ENCODE measurements around the gene FIGN.

FIGN gene, protein sequence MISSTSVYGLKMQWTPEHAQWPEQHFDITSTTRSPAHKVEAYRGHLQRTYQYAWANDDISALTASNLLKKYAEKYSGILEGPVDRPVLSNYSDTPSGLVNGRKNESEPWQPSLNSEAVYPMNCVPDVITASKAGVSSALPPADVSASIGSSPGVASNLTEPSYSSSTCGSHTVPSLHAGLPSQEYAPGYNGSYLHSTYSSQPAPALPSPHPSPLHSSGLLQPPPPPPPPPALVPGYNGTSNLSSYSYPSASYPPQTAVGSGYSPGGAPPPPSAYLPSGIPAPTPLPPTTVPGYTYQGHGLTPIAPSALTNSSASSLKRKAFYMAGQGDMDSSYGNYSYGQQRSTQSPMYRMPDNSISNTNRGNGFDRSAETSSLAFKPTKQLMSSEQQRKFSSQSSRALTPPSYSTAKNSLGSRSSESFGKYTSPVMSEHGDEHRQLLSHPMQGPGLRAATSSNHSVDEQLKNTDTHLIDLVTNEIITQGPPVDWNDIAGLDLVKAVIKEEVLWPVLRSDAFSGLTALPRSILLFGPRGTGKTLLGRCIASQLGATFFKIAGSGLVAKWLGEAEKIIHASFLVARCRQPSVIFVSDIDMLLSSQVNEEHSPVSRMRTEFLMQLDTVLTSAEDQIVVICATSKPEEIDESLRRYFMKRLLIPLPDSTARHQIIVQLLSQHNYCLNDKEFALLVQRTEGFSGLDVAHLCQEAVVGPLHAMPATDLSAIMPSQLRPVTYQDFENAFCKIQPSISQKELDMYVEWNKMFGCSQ

DNA sequence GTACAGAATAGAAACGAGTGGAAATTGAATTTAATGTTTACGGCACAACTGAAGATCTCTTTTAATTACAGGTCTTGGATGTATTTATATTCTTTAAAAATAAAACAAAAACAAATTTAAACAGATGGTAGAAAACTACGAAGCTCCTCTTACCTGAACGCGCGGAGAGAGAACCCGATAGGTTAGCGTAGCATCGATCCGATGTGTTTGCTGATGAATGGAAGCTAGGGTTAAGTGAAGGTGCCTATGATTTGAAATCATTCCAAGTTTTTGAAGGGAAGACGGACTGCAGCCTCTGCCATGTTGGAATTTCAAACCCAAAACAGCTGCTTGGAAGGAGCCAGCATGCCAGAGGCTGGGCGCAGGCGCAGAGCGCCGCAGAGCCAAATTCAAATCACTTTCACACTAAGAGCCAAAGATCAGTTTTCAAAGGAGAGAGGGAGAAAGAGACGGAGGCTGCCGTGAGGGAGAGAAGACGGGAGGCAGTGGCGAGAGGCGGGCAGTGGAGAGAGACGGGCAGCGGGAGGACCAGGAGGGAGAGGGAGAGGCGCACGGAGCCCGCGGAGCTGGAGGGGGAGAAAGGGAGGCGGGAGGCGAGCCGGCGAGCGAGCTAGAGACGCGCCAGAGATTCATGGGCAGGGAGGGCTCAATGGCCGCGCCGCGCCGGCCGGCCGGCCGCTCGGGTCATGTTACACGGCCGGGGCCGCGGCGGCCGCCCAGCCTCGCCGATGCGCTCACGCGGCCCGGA lies at the start of gene FIGN:
TSS of gene FIGN (minus strand) at position 324 of the 748 bp plus-strand sequence. CDS start 1,081 bp downstream, outside the sequence.
- Histone ChIP-seq H3K36me3 (ENCODE audit: control insufficient read depth in 1 of 2, insufficient read depth in 2 of 2, low read length in 2 of 2) (no peaks in the 10 kb centered on the region), H3K4me3 (ENCODE audit: low read depth in 1 of 2, low read length in 2 of 2) (peak within 1 kb of the TSS; percentile 69 to 77), H3K27me3 (ENCODE audit: control insufficient read depth in 1 of 2, insufficient read depth in 2 of 2, low read length in 2 of 2) (peaks cover 11 to 18% of the 10 kb centered on the region in 2 donors), H3K9ac (ENCODE audit: low read depth in 1 of 2, low read length in 2 of 2) (peak within 1 kb of the TSS; percentile 5 to 36), H3K4me1 (ENCODE audit: control insufficient read depth in 1 of 2, insufficient read depth in 2 of 2, low read length in 2 of 2) (peaks cover 0 to 2% of the 10 kb centered on the region in 2 donors), H3K27ac (ENCODE audit: low read depth, low read length) (peak within 1 kb of the TSS; percentile 75), H3K9me3 (ENCODE audit: control insufficient read depth in 1 of 2, low read length in 2 of 2) (no peaks in the 10 kb centered on the region)

DNA sequence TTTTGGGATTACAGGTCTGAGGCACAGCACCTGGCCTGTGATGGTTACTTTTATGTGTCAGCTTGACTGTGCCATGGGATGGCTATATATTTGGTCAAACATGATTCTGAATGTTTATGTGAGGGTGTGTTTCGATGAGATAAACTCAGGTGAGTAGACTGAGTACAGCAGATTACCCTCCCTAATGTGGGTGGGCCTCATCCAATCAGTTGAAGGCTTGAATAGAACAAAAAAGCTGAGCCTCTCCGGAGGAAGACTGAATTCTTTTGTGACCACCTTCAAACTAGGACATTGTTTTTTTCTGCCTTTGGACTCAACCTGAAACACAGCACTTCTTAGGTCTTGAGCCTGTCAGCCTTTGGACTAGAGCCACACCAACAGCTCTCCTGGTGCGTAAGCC lies 49.4 kb upstream of the FIGN start:
- Histone ChIP-seq H3K27ac (ENCODE audit: low read depth, low read length) (no peak overlapping the region), H3K9me3 (ENCODE audit: control insufficient read depth in 1 of 2, low read length in 2 of 2) (no peaks in the 10 kb centered on the region), H3K4me1 (ENCODE audit: control insufficient read depth in 1 of 2, insufficient read depth in 2 of 2, low read length in 2 of 2) (no peaks in the 10 kb centered on the region), H3K27me3 (ENCODE audit: control insufficient read depth in 1 of 2, insufficient read depth in 2 of 2, low read length in 2 of 2) (no peaks in the 10 kb centered on the region), H3K9ac (ENCODE audit: low read depth in 1 of 2, low read length in 2 of 2) (no peak overlapping the region), H3K36me3 (ENCODE audit: control insufficient read depth in 1 of 2, insufficient read depth in 2 of 2, low read length in 2 of 2) (no peaks in the 10 kb centered on the region), H3K4me3 (ENCODE audit: low read depth in 1 of 2, low read length in 2 of 2) (no peak overlapping the region)

DNA sequence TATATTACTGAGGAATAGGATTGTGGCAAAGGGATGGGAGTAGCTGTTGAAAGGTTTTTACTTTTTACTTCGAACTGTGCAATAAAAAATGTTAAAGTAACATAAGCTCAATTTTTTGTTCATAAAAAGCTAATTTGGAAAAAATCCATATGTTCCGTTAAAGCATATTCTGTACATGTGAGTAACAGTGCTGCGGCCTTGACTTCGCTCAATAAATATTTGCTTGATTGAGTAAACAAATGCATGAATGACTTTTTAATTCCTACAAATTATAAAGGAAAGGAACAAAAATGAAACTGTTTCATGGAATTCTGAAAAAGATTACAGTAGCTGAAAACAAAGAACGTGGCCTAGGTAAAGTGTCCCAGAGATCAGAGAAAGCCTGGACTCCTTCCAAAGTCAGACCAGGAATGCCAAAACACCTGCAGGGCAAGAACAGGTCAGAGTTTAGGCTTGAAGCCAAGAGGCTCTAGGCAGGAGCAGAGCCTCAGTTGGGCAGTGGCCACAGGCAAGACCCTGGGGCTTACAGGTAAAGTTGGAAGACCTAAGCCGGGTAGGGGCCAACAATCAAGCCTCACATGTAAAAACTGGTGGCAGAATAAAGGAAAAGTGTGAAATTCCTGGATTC lies 44.3 kb upstream of the FIGN start:
- H3K9me3 ChIP-seq (ENCODE audit: control insufficient read depth in 1 of 2, low read length in 2 of 2), result no peaks in the 10 kb centered on the region
- no peak overlapping the region for H3K9ac ChIP-seq (ENCODE audit: low read depth in 1 of 2, low read length in 2 of 2)
- no peak overlapping the region for H3K4me3 ChIP-seq (ENCODE audit: low read depth in 1 of 2, low read length in 2 of 2)
- H3K4me1 ChIP-seq (ENCODE audit: control insufficient read depth in 1 of 2, insufficient read depth in 2 of 2, low read length in 2 of 2), result no peaks in the 10 kb centered on the region
- H3K27ac ChIP-seq (ENCODE audit: low read depth, low read length), result no peak overlapping the region
- H3K36me3 ChIP-seq (ENCODE audit: control insufficient read depth in 1 of 2, insufficient read depth in 2 of 2, low read length in 2 of 2), result no peaks in the 10 kb centered on the region
- H3K27me3 ChIP-seq (ENCODE audit: control insufficient read depth in 1 of 2, insufficient read depth in 2 of 2, low read length in 2 of 2), result no peaks in the 10 kb centered on the region

DNA sequence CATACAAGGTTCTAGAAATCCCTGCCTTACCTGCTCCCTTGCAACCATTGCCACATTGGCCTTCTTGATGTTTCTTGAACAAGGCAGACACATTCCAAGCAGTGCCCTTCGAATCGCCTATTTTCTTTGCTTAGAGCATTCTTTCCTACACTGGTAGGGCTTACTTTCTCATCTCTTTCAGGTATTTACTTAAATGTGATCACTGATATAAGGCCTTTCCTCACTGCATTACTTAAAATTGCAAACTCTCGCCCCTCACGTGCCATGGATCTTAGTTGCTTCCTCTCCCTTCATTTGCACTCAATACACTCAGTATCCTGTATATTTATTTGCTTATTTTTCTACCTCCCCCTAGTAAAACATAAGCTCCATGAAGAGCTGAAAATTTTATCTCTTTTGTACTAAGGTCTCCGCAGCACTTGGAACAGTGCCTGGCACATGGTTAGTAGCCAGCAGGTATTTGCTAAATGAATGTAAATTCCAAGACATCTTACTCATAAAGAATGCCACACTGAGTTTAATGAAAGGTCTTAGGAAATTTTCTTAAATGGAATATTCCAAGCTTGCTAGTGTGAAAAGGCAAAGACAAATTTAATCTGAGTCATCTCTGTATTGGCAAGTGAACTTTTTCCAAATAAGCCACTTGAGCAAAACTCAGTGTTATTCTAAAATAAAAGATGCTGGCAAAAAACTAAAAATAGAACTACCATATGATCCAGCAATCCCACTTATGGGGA lies 42.4 kb upstream of the FIGN start:
- Histone ChIP-seq H3K4me3 (ENCODE audit: low read depth in 1 of 2, low read length in 2 of 2) (no peak overlapping the region), H3K36me3 (ENCODE audit: control insufficient read depth in 1 of 2, insufficient read depth in 2 of 2, low read length in 2 of 2) (no peaks in the 10 kb centered on the region), H3K9ac (ENCODE audit: low read depth in 1 of 2, low read length in 2 of 2) (no peak overlapping the region), H3K27ac (ENCODE audit: low read depth, low read length) (no peak overlapping the region), H3K4me1 (ENCODE audit: control insufficient read depth in 1 of 2, insufficient read depth in 2 of 2, low read length in 2 of 2) (no peaks in the 10 kb centered on the region), H3K9me3 (ENCODE audit: control insufficient read depth in 1 of 2, low read length in 2 of 2) (no peaks in the 10 kb centered on the region), H3K27me3 (ENCODE audit: control insufficient read depth in 1 of 2, insufficient read depth in 2 of 2, low read length in 2 of 2) (no peaks in the 10 kb centered on the region)

DNA sequence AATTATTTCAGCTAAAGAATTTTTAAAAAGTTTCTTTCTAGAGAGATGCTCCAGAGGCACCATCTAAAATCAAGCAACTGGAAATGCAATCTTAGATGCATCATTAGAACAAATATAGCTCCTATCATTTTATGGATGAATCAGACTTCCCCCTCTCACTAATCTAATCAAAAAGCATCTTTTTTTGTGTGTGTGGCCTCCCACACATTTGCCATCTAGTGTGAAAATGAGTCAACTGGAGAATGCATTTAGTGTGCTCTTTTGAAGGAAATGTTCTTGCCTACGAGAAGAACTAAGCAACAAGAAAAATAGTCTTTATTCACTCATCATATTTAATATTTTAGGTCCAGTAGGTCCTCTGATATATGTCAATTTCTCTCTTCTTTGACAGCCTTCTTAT lies 39.5 kb upstream of the FIGN start:
- Histone ChIP-seq H3K27ac (ENCODE audit: low read depth, low read length) (no peak overlapping the region), H3K27me3 (ENCODE audit: control insufficient read depth in 1 of 2, insufficient read depth in 2 of 2, low read length in 2 of 2) (no peaks in the 10 kb centered on the region), H3K4me1 (ENCODE audit: control insufficient read depth in 1 of 2, insufficient read depth in 2 of 2, low read length in 2 of 2) (no peaks in the 10 kb centered on the region), H3K4me3 (ENCODE audit: low read depth in 1 of 2, low read length in 2 of 2) (no peak overlapping the region), H3K9me3 (ENCODE audit: control insufficient read depth in 1 of 2, low read length in 2 of 2) (no peaks in the 10 kb centered on the region), H3K36me3 (ENCODE audit: control insufficient read depth in 1 of 2, insufficient read depth in 2 of 2, low read length in 2 of 2) (no peaks in the 10 kb centered on the region), H3K9ac (ENCODE audit: low read depth in 1 of 2, low read length in 2 of 2) (no peak overlapping the region)

DNA sequence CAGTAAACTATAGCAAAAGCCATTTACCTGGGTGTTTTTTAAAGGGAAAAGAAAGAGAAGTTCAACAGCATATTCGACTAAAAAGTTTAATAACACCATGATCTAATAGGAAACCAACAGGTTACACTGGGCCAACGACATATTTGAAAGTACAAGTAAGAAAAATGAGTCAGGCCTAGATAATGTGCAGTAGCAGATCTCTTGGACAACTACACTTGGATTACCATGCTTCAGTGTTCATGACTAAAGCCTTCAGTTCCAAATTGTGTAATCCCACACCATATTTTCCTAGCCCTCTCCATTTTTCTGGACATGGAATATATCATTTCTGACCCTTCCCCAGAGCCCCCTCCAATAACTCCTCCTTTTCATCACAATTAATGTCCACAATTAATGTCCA lies 39.1 kb upstream of the FIGN start:
- H3K9ac ChIP-seq (ENCODE audit: low read depth in 1 of 2, low read length in 2 of 2), result no peak overlapping the region
- no peaks in the 10 kb centered on the region for H3K27me3 ChIP-seq (ENCODE audit: control insufficient read depth in 1 of 2, insufficient read depth in 2 of 2, low read length in 2 of 2)
- no peaks in the 10 kb centered on the region for H3K9me3 ChIP-seq (ENCODE audit: control insufficient read depth in 1 of 2, low read length in 2 of 2)
- H3K36me3 ChIP-seq (ENCODE audit: control insufficient read depth in 1 of 2, insufficient read depth in 2 of 2, low read length in 2 of 2), result no peaks in the 10 kb centered on the region
- no peak overlapping the region for H3K4me3 ChIP-seq (ENCODE audit: low read depth in 1 of 2, low read length in 2 of 2)
- no peak overlapping the region for H3K27ac ChIP-seq (ENCODE audit: low read depth, low read length)
- H3K4me1 ChIP-seq (ENCODE audit: control insufficient read depth in 1 of 2, insufficient read depth in 2 of 2, low read length in 2 of 2), result no peaks in the 10 kb centered on the region

DNA sequence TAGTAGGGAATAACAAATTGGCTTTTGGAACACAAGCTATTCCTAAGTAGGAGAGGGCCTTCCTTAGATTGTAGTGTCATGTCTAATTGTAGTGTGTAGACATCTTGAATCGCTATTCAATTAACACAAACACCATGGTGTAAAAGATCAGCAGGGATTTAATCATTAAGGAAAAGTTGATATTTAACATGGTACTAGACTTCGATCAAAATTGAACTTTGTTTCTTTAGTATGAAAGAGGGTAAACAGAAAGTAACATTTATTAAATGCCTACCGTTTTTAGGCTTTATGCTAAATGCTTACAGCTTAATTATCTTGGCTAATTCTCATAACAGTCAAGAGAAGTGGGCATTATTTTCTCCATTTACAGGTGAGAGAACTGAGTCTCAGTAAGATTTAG lies 37.5 kb upstream of the FIGN start:
- H3K27ac ChIP-seq (ENCODE audit: low read depth, low read length), result no peak overlapping the region
- no peak overlapping the region for H3K9ac ChIP-seq (ENCODE audit: low read depth in 1 of 2, low read length in 2 of 2)
- no peak overlapping the region for H3K4me3 ChIP-seq (ENCODE audit: low read depth in 1 of 2, low read length in 2 of 2)
- no peaks in the 10 kb centered on the region for H3K27me3 ChIP-seq (ENCODE audit: control insufficient read depth in 1 of 2, insufficient read depth in 2 of 2, low read length in 2 of 2)
- no peaks in the 10 kb centered on the region for H3K9me3 ChIP-seq (ENCODE audit: control insufficient read depth in 1 of 2, low read length in 2 of 2)
- H3K36me3 ChIP-seq (ENCODE audit: control insufficient read depth in 1 of 2, insufficient read depth in 2 of 2, low read length in 2 of 2), result no peaks in the 10 kb centered on the region
- no peaks in the 10 kb centered on the region for H3K4me1 ChIP-seq (ENCODE audit: control insufficient read depth in 1 of 2, insufficient read depth in 2 of 2, low read length in 2 of 2)

DNA sequence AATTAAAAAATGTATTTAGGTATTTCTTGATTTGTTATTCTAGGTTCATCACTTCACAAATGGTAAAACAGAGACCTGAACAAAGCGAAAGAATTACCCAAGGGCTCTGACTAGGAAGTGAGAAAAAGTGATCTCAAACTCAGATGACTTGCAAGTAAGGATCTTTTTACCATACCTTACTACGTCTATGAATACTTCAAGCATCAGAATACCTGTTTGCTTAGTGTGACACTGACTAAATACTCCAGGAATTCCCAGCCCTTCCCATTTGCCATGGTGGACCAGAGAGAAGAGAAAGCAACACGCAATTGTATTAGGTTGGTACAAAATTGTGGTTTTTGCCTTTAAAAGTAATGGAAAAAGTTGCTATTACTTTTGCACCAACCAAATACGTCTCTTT lies 35.8 kb upstream of the FIGN start:
- Histone ChIP-seq H3K36me3 (ENCODE audit: control insufficient read depth in 1 of 2, insufficient read depth in 2 of 2, low read length in 2 of 2) (no peaks in the 10 kb centered on the region), H3K27ac (ENCODE audit: low read depth, low read length) (no peak overlapping the region), H3K4me1 (ENCODE audit: control insufficient read depth in 1 of 2, insufficient read depth in 2 of 2, low read length in 2 of 2) (no peaks in the 10 kb centered on the region)

DNA sequence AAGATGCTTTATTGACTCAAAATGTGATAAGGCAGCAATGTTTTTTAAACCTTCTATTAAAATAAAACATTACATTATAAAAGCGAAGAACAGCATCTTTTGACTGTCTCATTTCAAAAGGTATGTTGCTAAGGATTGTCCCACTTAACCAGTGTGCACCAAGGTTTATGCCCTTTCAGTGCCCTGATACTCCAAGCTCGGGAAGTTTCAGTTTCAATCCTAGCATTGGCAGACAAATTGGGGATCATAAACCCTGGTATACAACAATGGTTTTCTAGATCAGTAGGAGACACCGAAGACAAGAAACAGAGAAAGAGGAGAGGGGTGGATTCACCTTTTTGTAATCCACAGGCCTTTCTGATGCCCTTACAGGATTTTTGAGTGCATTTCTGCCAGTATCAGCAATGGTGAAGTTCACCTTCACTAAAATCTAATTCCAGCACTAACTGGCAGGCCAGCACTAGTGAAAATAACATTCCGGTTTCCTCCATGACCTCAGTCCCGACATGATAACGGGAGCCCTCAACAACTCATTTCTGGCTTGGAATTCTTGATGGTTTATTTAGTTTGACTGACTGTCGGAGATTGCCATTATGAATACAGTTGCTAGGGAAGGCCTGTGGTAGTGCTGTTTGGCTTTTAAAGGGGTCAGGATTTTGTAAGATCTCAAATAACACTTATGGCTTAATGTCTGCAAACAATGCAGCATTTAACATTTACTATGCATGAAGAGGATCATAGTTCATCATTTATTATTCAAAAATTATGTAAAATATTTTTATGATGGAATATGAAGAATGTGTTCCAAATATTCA lies 33.3 kb upstream of the FIGN start:
- Histone ChIP-seq H3K36me3 (ENCODE audit: control insufficient read depth in 1 of 2, insufficient read depth in 2 of 2, low read length in 2 of 2) (no peaks in the 10 kb centered on the region), H3K4me1 (ENCODE audit: control insufficient read depth in 1 of 2, insufficient read depth in 2 of 2, low read length in 2 of 2) (no peaks in the 10 kb centered on the region), H3K27me3 (ENCODE audit: control insufficient read depth in 1 of 2, insufficient read depth in 2 of 2, low read length in 2 of 2) (no peaks in the 10 kb centered on the region), H3K27ac (ENCODE audit: low read depth, low read length) (no peak overlapping the region), H3K4me3 (ENCODE audit: low read depth in 1 of 2, low read length in 2 of 2) (no peak overlapping the region), H3K9me3 (ENCODE audit: control insufficient read depth in 1 of 2, low read length in 2 of 2) (no peaks in the 10 kb centered on the region), H3K9ac (ENCODE audit: low read depth in 1 of 2, low read length in 2 of 2) (no peak overlapping the region)

More for the DNA sequence above, 35.8 kb upstream of the FIGN start:
- Histone ChIP-seq H3K27me3 (ENCODE audit: control insufficient read depth in 1 of 2, insufficient read depth in 2 of 2, low read length in 2 of 2) (no peaks in the 10 kb centered on the region), H3K9ac (ENCODE audit: low read depth in 1 of 2, low read length in 2 of 2) (no peak overlapping the region), H3K4me3 (ENCODE audit: low read depth in 1 of 2, low read length in 2 of 2) (no peak overlapping the region), H3K9me3 (ENCODE audit: control insufficient read depth in 1 of 2, low read length in 2 of 2) (no peaks in the 10 kb centered on the region)
